ENCODE measurements around the gene CETP.
"Not testable (repeated sequence)": the region's sequence is repeated elsewhere in the genome, so short reads cannot be mapped to it uniquely, and the experiment has no call there.

The CETP gene

DNA sequence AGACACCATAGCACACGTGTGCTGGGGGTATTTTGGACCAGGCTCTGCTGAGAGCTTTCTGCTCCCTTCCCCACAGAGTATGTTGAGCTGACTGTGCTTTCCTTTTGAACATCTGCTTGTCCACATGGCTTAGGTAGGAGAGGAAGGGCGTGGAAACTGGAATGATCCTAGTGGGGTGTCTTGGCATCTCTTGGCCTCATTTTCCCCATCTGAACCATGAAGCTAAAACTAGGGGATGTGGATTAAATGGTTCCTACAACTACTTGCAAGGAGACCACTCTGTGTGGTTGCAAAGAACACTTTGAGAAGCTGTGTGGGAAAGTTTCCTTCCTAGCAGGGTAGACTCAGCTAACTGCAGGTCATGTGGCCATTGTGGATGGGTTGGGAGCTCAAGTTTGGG is 20.9 kb downstream of the CETP start:
- DNase-seq, result no peak

DNA sequence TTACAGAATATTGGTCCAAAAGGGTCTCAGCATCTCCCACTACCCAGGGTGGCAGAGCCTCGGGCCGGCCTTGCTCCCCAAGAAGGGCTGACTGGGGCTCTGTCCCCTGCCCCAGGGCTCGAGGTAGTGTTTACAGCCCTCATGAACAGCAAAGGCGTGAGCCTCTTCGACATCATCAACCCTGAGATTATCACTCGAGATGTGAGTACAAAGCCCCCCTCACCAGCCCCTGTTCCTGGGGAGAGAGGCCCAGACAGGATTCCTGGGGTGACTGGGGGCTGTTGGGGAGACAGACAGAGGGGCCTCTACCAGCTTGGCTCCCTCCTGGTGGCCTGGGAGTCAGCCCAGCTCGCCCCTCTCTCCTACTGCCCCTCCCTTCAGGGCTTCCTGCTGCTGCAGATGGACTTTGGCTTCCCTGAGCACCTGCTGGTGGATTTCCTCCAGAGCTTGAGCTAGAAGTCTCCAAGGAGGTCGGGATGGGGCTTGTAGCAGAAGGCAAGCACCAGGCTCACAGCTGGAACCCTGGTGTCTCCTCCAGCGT is 21.5 kb downstream of the CETP start:
- DNase-seq, result no peak

DNA sequence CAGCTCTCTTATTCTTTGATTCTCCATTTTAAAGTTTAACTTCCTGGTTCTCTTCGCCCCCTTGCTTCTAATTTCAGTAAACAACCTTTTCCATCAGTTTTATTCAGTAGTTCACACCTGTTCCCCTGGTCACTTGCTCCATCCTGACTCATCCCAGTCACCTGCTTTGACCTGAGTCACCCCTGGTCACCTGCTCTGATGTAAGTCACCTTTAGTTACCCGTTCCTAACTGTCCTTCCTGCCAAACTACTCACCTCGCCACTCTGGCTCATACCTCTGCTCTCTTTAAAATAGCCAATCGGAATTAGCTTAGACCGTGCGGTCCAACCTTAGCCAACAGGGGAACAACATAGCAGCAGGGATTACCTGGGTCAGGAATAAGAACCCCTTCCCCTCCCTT is 22.9 kb downstream of the CETP start:
- no peak for DNase-seq

DNA sequence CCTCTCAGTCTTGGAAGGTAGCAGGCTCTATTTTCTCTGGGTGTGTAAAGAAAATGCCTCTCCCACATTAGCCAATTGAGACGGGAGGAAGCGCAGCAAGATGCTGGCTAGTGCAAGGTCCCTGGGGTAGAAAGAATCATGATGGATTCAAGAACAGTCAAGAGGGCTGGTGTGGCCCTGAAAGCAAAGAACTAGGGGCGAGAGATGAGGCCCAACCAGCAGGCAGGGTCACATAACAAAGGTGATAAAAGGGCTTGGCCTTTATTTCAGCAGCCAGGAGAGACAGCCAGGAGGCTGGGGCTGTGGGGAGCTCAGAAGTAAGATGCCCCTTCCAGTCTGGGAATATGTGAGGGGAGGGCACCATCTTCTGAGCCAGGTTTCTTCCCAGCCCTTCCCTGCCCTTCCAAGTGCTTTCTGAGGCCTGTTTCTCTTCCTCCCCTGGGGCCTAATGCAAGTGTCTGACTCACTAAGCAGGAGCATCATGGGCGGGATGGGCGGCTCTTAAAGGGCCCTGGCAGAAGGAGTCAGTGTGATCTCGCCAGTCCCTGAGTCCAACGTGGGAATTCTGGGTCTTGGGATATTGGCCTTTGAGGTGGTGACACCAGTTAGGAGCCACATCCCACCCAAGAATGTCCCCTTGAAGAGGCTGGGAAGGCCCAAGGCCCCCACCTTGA is 23.7 kb downstream of the CETP start:
- DNase-seq, result peak; percentile 31

DNA sequence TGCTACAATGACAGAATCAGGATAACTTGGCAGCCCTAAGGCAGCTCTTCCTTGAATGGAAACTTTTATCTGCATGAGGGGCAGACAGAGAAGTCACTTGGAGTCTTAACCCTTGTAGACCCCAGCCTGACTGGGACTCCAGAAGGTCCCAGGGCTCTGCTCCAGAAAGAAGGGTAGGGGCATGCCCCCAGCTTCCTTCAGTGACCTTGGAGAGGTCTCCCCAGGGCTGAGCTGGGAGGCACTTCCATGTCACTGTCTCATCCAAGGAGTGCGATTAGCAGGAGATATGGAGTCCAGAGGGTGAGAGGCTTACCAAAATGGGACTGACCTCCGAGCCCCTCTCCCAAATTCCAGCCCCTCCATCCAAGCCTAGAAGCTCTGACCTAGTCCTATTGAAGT is 24.2 kb downstream of the CETP start:
- no peak for DNase-seq

DNA sequence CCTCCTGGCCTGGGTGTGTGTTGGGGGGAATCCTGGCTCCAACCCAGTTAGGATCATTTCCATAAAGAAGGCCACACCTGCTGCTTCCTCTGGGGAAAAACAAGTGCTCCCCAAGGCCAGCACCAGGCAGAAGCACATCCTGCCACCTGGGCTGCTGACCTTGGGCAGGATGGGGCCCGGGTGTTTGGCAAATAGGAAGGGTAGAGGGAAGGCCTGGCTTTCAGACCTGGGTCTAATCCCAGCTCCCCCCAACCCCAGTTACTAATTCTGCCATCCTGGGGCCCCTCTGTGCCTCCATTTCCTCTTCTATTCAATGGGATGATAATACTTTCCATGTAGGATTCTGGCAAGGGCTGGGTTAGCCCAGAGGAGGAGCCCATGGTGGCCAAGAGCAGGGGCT is 24.6 kb downstream of the CETP start:
- DNase-seq, result no peak

DNA sequence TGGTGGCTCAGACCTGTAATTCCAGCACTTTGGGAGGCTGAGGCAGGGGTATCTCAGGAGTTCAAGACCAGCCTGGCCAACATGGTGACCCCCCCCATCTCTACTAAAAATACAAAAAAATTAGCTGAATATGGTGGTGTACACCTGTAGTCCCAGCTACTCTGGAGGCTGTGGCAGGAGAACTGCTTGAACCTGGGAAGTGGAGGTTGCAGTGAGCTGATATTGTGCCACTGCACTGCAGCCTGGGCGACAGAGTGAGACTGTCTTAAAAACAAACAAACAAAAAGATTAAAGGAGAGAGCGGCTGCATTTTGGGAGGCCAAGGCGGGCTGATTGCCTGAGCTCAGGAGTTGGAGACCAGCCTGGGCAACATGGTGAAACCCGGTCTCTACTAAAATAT is 25.2 kb downstream of the CETP start:
- not testable (repeated sequence) for DNase-seq

DNA sequence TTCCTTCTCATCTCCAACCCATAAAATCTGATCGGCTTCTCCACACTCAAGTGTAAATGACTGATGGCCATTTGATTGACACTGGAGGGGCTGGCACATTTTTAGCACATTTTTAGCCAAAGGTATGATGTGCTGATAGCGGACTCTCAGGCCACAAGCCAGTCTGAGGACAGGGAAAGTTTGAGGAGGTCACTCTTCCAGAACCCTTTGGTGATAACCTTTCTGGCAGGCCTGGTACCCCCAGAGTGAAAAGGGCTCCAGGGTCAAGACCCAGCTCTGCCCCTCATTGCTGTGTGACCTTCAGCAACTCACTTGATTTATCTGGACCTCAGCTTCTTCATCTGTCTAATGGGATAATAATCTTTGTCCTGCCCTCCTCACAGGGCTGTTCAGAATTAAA is 25.9 kb downstream of the CETP start:
- DNase-seq, result no peak

DNA sequence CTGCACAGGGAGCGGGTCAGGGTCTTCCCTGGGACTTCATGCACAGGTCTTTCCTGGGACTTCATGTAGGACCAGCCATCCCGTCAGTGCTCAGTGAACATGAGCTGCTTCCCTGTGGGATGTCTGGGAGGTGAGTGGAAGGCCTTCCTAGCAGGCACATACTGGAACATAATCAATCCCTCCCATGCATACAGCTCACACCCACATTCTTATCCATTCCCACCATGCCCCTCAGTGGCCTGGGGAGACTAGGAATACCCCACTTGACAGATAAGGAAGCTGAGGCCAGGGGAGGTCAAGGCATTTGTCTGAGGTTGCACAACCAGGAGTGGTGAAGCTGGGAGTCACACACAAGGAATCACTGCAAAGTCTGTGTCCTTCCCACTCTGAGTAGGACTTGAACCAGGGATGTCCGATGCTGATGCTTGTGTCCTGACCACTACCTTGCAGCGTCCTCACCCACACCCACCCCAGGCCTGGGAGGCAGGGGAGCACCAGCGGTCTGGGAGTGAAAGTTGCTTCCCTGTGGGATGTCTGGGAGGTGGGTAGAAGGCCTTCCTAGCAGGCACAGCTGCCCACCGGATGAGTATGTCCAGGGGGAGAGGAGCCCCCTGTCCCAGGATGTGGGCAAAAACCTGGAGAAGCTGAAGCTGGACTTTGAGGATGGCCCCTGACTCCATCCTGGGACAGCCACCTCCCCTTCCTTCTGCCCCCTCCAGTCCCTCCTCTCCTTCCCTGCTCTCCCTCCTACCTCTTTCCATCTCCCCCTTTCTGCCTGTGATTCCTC is 26.6 kb downstream of the CETP start:
- DNase-seq, result no peak

DNA sequence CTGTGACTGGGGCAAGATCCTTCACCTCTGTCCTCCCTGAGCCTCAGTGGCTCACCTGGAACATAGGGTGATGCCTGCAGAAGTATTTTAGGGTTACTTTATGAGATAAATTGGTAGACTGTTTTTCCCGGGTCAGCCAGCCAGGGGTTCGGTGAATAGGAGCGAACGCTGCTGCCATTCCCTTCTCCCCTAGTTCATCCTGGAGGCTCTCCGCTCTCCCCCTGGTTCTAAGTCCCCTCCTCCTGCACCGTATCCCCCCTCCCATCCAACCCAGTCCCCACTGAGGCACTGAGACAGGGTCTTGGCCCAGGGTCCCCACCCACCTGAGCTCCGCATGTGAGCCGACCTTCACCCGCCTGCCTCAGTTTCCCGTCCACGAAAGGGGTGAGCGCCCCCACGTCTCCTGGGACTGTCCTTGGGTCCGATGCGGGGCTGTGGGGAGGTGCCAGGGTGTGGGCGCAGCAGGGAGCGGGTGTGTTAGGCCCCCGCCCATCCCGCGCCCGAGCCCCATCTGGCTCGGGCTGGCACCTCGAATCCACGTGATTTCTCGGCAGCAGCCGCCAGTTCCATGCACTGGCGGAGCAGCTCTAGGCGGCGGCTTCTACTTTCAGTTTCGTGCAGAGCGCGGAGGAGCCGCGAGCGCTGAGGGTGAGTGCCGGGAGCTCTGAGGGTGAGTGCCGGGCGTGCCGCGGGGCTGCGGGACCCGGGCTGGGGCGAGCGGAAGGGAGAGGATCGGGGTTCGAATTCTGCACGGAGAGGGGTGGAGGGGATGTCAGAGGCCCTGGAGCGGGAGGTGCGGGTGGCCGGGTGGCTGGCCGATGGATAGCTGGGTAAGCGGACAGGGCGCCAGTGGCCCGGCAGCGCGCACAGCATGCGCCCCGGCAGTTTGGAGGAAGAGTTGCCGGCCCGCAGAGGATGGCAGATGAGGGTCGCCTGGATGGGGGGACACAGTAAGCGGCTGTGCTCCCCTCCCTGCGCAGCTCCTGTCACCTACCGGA is 27.5 kb downstream of the CETP start, which contains the start of gene NLRC5:
Gene NLRC5 (plus strand): TSS at position 610 of the 998 bp plus-strand sequence. CDS start 31,156 bp downstream, outside the sequence.
- peak; percentile 87 for DNase-seq

DNA sequence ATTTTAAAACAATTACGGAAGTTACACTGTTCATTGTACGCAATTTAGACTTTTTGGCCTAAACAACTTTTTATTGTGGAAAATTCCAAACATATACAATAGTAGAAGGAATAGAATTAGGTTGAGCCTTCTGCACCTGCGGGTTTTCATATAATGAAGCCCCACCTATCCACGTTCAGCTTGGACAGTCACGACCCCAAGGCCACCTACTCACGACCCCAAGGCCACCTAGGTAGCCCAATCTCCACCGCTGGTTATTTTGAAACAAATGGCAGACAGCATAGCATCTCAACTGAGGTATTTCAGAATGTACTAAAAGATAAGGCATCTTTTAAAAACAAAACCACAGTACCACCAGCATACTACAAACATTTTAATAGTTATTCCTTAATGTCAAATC is 28.2 kb downstream of the CETP start:
- DNase-seq, result no peak

DNA sequence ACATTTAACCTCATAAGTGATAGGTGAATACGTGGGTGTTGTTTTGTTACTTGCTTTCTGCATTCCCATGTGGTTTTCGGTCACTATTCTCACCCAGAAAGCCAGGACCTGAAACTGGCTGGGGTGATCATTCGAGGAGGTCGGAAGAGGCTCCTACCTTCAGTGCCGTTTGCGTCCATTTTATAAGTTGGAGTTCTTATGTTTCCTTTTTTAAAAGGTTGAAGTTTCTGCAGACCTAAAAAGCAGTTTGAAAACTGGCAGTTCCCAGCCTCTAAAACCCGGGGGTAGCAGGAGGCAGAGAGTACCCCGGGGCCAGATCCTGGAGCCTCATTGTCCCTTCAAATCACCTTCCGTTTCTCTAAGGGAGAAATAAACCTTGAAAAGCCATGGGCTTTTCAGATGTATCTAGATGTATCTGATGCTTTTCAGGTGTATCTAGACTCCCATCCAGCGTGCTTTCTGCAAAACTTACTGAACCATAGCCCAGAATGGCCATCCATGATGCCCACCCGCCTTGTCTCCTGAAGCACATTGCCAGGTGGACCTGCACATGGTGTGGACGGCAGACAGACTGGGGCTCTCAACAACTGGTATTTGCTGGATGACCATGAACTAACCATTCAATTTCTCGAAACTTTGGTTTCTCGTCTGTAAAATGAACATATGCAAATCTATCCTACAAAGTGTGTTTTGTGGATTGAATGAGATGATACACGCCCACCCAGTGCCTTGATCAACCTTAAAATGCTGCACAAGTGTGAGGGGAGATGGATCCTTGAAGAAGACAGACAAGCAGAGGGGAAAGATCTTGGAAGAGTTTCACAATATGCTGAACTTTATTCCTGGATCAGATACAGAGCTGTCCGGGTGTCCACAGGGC is 28.9 kb downstream of the CETP start:
- DNase-seq, result no peak

DNA sequence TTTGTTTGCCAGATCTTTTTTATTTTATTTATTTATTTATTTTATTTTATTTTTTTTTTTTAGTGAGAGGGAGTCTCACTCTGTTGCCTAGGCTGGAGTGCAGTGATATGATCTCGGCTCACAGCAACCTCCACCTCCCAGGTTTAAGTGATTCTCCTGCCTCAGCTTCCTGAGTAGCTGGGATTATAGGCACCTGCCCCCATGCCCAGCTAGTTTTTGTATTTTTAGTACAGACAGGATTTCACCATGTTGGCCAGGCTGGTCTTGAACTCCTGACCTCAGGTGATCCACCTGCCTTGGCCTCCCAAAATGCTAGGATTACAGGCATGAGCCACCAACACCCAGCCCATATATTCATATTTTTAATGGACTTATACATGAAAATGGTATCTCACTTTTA is 30.7 kb downstream of the CETP start:
- not testable (repeated sequence) for DNase-seq

DNA sequence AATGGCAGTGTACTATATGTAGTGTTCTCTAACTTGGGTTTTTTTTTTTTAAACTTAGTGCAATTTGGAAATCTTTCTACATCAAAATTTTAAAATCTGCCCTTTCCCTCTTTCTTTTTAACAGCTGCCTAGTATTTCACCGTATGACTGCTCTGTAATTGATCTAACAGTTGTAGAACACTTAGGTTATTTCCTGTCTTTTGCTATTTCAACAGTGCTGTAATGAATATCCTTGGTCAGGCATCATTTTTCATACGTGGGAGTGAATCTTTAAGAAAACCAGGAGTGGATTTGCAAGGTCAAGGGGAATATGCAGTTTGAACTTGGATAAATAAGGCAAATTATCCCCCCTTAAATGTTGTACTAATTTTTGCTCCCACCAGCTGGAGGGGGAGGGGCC is 31.5 kb downstream of the CETP start:
- DNase-seq, result no peak

DNA sequence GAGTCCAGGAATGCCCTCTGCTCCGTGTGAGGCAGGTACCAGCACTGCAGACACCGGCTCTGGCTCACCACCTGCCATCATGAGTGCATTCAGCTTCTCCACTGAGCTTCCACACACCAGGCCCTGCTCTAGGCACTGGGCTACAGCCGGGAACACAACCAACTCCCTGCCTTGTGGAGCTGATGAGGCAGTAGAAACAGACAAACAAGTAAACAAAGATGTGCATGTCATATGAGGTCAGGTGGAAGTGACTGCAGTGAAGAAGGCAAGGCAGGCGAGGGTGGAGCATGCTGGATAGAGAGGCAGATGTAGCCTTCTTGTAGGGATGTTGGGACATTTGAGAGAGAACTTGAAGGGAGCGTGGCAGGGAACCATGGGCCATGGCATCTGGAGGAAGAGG is 32.6 kb downstream of the CETP start:
- DNase-seq, result no peak

DNA sequence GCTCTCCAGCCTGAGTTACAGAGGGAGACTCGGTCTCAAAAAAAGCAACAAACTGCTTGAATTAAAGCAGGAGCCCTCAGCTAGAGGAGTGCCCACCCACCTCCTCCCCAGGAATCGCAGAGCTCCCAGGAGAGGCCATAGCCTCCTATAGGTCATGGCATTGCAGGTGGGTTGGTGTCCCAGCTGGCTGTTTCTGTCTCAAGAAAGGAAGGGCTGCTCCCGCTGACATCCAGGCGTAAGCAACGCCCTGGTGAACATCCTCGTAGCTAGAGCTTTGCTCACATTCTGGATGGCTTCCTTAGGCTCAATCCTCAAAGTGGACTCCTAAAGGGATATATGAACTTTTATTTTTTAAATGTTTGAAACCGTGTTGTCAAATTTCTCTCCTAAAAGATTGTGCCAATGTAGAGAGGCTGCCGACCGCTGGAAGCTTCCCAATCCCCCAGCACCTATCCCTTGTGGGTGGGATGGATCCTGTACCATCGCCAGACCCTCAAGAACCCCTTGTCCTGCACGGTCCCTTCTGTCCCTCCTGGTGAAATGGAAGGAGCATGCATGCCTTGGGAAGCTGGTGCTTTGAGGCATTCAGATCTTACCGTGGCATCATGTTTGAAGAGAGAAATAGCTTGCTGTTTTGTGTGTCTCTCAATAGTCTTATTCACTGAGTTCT is 33.5 kb downstream of the CETP start:
- DNase-seq, result no peak

DNA sequence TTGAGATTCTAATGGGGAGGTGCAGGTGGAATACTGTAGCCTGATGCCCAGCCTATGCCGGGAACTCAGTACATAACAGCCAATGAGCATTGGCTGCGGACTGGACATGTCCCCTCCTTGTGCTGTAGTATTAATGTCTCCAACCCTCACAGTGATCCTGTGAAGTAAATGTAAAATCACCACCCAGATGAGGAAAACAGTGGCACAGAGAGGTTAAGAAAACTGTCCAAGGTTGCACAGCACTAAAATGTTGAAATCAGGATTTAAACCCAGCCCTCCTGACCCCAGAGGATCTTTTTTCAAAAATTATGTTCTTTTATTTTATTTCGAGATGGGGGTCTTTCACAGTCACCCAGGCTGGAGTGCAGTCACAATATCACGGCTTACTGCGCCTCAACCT is 35.5 kb downstream of the CETP start:
- no peak for DNase-seq

DNA sequence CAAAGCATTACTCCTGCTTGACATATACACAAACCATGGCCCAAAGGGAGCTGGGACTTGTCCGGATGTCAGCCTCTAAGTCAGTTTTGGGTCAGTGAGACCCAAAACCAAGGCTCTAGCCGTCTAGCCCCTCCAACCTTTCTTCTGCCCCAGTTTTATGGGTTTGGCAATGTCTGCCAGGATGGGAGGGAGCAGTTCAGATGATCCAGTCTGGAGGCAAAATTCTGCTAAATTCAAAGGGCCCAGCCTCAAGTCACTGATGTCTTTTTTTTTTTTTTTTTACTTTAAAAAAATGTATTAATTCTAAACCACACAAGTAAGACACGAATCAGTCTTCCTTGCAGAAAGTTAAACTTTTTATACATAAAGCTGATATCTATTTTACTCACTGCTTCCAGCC is 36.2 kb downstream of the CETP start:
- DNase-seq, result no peak

DNA sequence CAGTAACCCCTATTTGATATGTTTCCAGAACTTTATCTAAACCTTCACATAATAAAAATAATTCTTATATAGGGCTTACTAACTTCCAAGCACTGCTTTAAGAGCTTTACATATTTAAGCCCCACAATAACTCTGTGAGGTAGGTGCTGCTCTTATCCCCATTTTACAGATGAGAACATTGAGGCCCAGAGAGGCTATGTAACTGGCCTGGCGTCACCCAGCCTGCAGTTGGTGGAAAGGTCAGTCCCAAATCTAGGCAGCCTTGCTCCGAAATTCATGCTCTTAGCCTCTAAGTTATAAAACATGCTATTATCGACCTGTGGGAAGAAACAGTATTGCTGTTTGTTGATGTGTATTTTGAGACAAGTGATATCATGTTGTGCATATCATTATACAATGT is 36.6 kb downstream of the CETP start:
- no peak for DNase-seq

DNA sequence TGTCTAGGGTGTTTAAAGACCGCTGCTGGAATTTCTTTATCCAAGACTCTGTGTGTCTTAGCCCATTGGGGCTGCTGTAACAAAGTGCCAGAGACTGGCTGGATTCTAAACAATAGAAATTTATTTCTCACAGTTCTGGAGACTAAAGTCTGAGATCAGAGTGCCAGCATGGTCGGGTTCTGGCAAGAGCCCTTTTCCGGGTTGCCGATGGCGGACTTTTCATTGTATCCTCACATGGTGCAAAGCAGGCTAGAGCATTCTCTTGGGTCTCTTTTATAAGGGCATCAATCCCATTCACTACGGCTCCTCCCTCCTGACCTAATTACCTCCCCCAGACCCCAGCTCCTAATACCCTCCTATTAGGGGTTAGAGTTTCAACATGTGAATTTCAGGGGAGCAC is 37.1 kb downstream of the CETP start:
- DNase-seq, result no peak
